Kidney (tissue), 14 donors: ENCODE measurements around the gene KLHL3. TPM values are rescaled to one million over a fixed set of nuclear protein-coding genes. Genes with fewer than 3 reads are reported as not detected.
A peak's percentile ranks its signal among the peaks of the same experiment; 100 is the strongest.

ENCODE experiments used
- DNase-seq, 5 donors: peaks; one replicate each; pipeline ENCODE4 v3.0.0-alpha.2; 2013 to 2020
- FAIRE-seq: peaks from 2 replicates; lab custom pipeline; 2012; peaks lifted over from hg19 to GRCh38; lab: Jason Lieb, UNC
- H3K27ac ChIP-seq, 2 donors: one replicate each; pipeline ENCODE4 v1.7.0; 2013; ENCODE audit warnings: low read depth in 2 of 2, low read length in 2 of 2, inconsistent platforms in 1 of 2
- H3K27me3 ChIP-seq: one replicate; pipeline ENCODE4 v1.7.1; 2013; ENCODE audit warnings: low read length, inconsistent platforms; ENCODE audit not compliant: control insufficient read depth, insufficient read depth
- H3K36me3 ChIP-seq, 3 donors: one replicate each; pipeline versions ENCODE4 v1.7.0 to v1.7.1; 2013; ENCODE audit warnings: low read length in 3 of 3, control low read depth in 1 of 3, inconsistent platforms in 1 of 3; ENCODE audit not compliant: insufficient read depth in 3 of 3, control insufficient read depth in 2 of 3
- H3K4me1 ChIP-seq, 3 donors: one replicate each; pipeline versions ENCODE4 v1.7.0 to v1.7.1; 2013; ENCODE audit warnings: low read length in 3 of 3, inconsistent platforms in 1 of 3, low read depth in 1 of 3; ENCODE audit not compliant: control insufficient read depth in 2 of 3, insufficient read depth in 2 of 3
- H3K4me3 ChIP-seq, 3 donors: one replicate each; pipeline versions ENCODE4 v1.7.0 to v1.8.1; 2013; ENCODE audit warnings: low read length in 3 of 3, control low read depth in 1 of 3, inconsistent platforms in 1 of 3
- H3K9ac ChIP-seq, 3 donors: one replicate each; pipeline versions ENCODE4 v1.7.0 to v1.7.1; 2013; ENCODE audit warnings: low read length in 3 of 3, control low read depth in 1 of 3, inconsistent platforms in 1 of 3
- H3K9me3 ChIP-seq, 3 donors: one replicate each; pipeline versions ENCODE4 v1.7.0 to v1.7.1; 2013; ENCODE audit warnings: low read length in 3 of 3, control low read depth in 1 of 3, inconsistent platforms in 1 of 3; ENCODE audit not compliant: control insufficient read depth in 2 of 3, insufficient read depth in 1 of 3
- intact Hi-C: fragments of 100-400 bp; cut with DNase I; formaldehyde crosslinking; loops from one replicate; pipeline ENCODE4 v1.11.1; 2022
- polyA plus RNA-seq: library from polyadenylated mRNA; stranded (reverse); fragments of 350-450 nt; fragmentation: Illumina TruSeq; extraction: RNeasy Lipid Tissue Mini Kit (QIAGEN cat#74804); gene quantifications from one replicate; pipeline ENCODE4 v1.2.3, GENCODE V29; 2014; ENCODE audit warnings: low read depth, low replicate concordance; ENCODE audit not compliant: insufficient read depth
- total RNA-seq: library from RNA; stranded (reverse); fragmentation: NEBNext Ultra II Directional; extraction: Animal tissue kit (Norgen Biotek cat#: 25700); gene quantifications from one replicate; pipeline ENCODE4 v1.2.1, GENCODE V29; 2021
- TF ChIP-seq, protein P1 (sequence below): IDR thresholded peaks from 3 replicates; pipeline ENCODE4 v1.5.1; 2012; ENCODE audit warnings: mild to moderate bottlenecking, moderate library complexity, borderline replicate concordance; ENCODE audit not compliant: insufficient read depth; ENCODE audit errors: extremely low read depth
- donor health status: control.
- donor health status: control.
- donor health status: control.
- donor health status: control.
- donor health status: control.
- donor health status: DM: yes; HTN: yes; CAD: no.
- donor health status: Normal renal cell carcinoma (clear cell type).

The KLHL3 gene
- total and polyA plus RNA-seq, 2 donors from 2014 or later = 8.6 to 15.0 TPM

GRCh38 chr5:137621861-137622823 lies 113.7 kb downstream of the KLHL3 start:
- FAIRE-seq = no peak
- peaks cover 0 to 9% (median 0%) of the 10 kb centered on the region in 3 donors for H3K36me3 ChIP-seq
- H3K9me3 ChIP-seq = no peaks in the 10 kb centered on the region
- peak overlapping the region; percentile 20 to 45 for H3K27ac ChIP-seq
- TF ChIP-seq, protein P1, sequence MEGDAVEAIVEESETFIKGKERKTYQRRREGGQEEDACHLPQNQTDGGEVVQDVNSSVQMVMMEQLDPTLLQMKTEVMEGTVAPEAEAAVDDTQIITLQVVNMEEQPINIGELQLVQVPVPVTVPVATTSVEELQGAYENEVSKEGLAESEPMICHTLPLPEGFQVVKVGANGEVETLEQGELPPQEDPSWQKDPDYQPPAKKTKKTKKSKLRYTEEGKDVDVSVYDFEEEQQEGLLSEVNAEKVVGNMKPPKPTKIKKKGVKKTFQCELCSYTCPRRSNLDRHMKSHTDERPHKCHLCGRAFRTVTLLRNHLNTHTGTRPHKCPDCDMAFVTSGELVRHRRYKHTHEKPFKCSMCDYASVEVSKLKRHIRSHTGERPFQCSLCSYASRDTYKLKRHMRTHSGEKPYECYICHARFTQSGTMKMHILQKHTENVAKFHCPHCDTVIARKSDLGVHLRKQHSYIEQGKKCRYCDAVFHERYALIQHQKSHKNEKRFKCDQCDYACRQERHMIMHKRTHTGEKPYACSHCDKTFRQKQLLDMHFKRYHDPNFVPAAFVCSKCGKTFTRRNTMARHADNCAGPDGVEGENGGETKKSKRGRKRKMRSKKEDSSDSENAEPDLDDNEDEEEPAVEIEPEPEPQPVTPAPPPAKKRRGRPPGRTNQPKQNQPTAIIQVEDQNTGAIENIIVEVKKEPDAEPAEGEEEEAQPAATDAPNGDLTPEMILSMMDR = no peak
- H3K4me1 ChIP-seq = peaks cover 0 to 3% (median 3%) of the 10 kb centered on the region in 3 donors
- H3K27me3 ChIP-seq = no peaks in the 10 kb centered on the region
- no peak overlapping the region for H3K4me3 ChIP-seq
- peak overlapping the region in 1 of 3 donors; percentile 40 for H3K9ac ChIP-seq
- intact Hi-C loops = no loop called here
- no peak for DNase-seq

- Histone ChIP-seq H3K36me3 (peaks cover 0 to 9% (median 0%) of the 10 kb centered on the region in 3 donors), H3K4me1 (peaks cover 0 to 3% (median 3%) of the 10 kb centered on the region in 3 donors), H3K27ac (peak overlapping the region in 1 of 2 donors; percentile 28), H3K4me3 (no peak overlapping the region), H3K27me3 (no peaks in the 10 kb centered on the region), H3K9ac (no peak overlapping the region), H3K9me3 (no peaks in the 10 kb centered on the region)
- no peak for DNase-seq
- intact Hi-C loops = no loop called here
- FAIRE-seq = no peak
- TF ChIP-seq, protein P1 = no peak
Measured at GRCh38 chr5:137621306-137621705, 114.6 kb downstream of the KLHL3 start.

DNA sequence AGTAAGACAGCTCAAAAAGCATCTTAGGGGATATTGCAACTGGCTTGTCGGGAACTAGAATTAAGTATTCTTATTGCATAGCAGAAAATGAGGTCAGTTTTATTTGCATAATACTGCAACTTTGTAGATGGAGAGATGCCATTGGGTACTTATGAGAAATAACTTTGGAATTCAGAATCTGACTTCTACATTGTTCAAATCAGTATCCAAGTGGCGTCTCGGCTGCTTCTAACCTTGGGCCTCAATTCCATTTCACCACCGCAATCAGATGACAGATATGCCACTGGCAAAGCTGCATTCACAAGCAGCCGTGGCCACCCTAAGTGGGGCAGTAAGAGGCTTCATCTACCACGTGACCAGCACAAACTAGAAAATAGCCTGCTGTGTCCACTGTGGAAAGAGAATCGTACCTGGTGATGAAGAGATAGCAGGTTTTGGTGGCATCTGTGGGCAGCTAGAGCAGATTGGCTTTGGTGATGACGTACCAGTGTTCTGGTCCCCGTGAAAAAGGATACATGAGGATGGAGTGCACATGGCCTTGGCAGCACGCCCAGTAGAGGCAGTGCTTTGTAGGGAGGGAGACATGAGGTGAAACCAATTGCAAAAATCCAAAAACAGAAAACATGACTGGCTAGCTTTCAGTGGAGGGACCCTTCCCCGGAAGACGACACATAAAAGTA lies 116.6 kb downstream of the KLHL3 start:
- no peak for FAIRE-seq
- DNase-seq = peak in 1 of 5 donors; percentile 26
- no peak overlapping the region for H3K27ac ChIP-seq
- peaks cover 0 to 3% (median 3%) of the 10 kb centered on the region in 3 donors for H3K4me1 ChIP-seq
- H3K9me3 ChIP-seq = no peaks in the 10 kb centered on the region
- intact Hi-C loops = no loop called here
- no peak overlapping the region for H3K4me3 ChIP-seq
- H3K27me3 ChIP-seq = no peaks in the 10 kb centered on the region
- H3K9ac ChIP-seq = no peak overlapping the region
- H3K36me3 ChIP-seq = peaks cover 0 to 9% (median 0%) of the 10 kb centered on the region in 3 donors
- TF ChIP-seq, protein P1 = no peak
